Stimulated activated CD8-positive, alpha-beta memory T cell treated with anti-CD3 and anti-CD28 coated beads, Interleukin-4, amount 100 ng/mL, for 1 hour (primary cell): ENCODE measurements around the gene SPPL3.
"Not testable (repeated sequence)": the region's sequence is repeated elsewhere in the genome, so short reads cannot be mapped to it uniquely, and the experiment has no call there.

Experiments used
- DNase-seq, 2 donors: peaks; one replicate each; pipeline ENCODE4 v3.0.0-alpha.2; 2020; ENCODE audit warnings: low read depth in 2 of 2, low spot score in 1 of 2

SPPL3 gene

DNA sequence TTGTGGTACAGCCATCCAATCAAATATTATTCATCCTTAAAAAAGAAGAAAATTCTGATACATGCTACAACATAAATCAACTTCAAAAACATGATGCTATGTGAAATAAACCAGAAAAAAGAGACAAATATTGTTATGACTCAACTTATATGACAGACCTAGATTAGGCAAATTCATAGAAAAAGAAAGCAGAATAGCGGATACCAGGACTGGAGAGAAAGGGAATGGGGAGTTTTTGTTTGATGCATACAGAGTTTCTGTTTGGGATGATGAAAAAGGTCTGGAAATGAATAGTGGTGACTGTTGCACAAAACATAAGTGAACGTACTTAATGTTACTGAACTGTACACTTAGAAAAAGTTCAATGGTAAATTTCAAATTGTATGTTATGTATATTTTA, 82.3 kb downstream of the SPPL3 start:
- DNase-seq: no peak

DNA sequence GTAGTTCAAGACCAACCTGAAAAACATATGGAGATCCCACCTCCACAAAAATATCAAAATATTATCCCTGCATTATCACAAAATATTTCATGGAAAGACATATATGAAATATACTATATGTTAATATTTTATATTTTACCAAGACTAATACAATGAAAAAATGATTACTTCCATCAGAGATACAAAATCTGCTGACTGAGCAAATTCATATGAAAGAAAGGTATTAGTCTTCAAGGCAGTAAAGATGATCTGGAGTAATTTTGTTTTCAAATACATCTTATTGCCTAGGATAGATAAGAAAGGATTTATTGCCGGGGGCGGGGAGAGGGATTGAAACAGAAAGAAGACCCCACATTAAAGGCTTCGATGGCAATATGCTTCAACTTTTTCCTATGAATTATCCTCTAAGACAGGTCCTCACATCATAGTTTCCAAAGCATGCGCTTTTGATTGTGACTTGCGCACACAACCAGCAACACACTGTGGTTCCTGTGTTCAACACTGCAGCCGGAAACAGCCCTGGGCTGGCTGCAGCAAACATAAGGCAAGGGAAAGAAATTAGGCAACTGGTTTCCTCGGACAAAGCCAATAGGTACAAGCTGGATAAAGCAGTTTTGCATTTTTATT, 83.2 kb downstream of the SPPL3 start:
- no peak for DNase-seq

DNA sequence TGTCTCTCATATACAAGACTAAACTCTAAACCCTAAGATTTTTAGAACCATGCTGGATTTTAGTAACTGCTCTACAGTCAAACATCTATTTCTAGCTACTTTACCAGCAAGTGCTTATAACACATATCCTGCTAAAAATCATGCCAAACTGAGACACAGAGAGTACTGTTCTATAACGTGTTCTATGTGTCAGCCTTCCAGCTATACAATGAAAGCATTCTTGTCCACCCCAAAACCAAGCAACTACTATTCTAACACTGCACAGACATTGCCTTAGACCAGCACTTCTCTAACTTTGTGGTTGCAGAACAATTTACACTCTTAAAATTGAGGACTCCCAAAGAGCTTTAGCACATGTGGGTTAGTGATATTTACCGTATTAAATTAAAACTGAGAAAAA, 85.7 kb downstream of the SPPL3 start:
- DNase-seq: no peak

DNA sequence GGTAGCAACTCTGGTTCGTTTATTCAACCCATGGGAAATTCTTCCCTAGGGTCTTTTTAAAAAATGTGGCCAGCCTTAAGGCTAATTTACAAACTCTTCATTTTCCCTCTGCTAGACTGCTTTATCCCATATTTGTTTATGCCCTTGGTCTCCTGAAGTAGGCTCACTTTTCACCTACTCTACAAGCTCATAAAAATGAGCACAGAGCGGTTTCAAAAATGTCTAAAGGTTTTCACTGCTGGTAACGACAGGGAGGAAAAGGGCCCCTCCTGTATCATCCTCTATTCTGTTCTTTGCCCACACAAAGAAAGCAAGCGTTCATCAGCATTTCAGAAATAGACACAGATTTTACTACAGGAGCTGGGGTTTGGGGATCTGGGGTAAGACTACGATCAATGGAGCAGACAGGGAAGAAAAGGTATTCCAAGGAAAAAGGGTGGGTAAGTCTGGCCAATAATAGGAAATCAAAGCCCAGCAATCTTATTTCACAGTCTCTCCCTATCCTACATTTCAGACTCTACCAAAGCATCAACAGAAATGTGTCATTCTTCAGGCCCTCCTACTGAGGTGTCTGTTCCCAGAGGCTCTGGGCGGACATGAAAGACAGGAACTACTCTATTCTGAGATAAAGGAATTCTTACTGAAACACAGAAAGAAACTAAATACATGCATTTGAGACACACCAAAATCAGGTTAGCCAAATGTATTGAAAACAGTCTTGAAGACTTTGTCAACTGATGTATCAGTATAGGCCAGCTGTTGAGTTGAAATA, 86.4 kb downstream of the SPPL3 start:
- no peak for DNase-seq

DNA sequence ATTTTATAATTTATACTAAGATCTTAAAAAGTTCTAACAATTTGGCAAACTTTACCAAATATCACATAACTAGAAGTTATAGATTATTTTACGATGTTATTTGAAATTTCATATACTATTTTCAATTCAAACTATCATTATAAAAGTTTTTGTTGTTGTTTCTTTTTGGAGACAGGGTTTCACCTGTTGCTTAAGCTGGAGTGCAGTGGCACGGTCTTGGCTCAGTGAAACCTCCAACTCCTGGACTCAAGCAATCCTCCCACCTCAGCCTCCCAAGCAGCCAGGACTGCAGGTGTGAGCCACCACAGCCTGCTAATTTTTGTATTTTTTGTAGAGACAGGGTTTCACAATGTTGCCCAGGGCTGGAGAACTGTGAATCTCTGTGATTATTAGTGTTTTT, 87.8 kb downstream of the SPPL3 start:
- no peak for DNase-seq

DNA sequence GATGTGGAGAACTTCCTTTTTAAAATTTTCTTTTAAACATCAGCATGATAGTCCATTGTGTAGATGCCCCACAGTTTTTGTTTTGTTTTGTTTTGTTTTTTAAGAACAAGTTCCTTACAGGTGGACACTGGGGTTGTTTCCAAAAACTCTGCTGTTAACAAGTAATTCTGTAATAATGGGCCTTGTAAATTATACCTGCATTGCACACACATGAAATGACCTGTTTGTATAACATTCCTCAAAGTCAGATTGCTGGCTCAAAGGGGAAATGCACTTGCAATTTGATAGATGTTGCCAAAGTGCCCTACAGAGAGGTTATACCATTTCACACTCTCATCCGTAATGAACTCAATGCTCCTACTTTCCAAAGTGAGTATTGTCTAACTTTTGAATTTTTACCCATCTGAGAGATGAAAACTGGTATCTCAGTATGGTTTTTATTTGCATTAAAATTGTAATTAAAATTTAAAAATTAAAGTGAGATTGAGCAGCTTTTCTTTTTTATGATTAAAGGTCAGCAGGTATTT, 89.2 kb downstream of the SPPL3 start:
- DNase-seq: no peak

DNA sequence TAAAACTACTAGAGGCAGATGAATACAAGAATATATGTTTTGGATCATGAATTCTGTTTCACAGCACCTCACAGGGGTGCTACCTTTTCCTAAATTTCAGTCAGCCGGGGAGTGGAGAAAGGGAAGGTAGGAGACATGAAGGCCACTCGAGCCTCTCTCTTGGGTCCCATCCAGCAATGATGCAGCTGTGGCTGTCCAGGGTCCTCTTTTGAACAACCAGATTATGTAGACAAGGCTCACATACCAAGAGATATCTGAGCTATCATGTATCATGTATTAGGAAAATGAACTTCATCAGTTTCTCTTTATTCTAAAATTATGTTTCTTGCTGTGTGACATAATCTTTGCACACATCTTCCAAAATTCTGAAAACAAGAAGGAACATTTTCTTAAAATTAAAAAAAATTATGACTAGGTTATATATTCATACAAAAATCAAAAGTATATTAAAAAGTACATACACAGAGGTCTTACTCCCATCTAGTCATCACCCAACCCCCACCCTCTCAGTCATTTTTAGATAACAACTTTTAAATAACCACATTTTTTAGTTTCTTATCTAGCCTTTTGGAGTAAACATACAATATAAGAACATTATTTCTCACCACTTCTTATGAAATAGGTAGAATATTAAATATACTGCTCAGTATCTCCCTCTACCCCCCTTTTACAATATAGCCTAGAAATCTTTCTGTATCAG, 89.8 kb downstream of the SPPL3 start:
- DNase-seq: no peak

DNA sequence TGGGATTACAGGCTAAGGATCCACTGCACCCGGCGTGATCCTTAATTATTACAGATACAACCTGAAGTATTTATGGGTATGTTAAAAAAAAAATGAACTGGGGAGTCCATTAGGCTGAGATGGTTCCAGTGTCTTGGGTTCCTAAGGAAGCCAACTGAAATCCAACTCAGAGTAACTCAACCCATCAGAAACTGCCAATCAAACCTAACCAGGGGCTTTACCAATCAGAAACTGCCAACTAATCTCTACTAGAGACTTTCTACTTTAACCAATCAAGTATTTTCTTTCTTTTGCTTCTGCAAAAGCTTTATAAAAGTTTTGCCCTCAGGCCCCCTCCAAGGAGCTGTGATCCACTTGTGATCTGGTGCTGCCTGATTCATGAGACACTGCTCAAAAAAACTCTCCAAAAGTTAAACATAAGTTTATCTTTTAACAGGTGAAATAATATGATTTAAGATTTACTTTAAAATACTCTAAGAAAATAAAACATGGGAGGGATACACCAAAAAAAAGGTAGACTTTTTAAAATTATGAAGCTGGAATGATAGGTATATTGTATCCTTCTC, 90.5 kb downstream of the SPPL3 start:
- DNase-seq: no peak

DNA sequence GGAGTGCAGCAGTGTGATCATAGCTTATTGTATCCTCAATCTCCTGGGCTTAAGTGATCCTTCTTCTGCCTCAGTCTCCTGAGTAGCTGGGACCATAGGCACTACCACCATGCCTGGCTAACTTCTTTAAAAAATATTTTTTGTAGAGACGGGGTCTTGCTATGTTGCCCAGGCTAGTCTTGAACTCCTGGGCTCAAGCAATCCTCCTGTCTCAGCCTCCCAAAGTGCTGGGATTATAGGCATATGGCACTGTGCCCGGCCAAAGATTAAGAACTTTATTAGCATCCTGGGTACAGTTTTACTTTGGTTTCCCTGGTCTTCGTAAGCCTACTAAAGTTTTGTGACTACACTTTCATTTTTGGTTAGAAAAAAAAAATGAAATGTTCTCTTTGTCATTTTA, 94.1 kb downstream of the SPPL3 start:
- DNase-seq: no peak

DNA sequence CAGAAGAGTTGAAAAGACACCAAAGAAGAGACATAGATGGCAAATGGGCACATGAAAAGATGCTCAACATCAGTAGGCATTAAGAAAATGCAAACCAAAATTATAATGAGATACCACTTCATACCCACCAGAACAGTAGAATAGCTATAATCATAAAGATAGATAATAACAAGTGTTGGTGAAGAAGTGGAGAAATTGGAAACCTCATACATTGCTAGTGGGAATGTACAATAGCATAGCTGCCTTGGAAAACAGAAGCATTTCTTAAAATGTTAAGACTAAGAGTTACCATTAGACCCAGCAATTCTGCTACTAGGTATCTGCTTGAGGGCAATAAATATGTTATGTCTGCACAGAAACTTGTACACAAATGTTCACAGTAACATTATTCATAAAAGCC, 99.7 kb downstream of the SPPL3 start:
- no peak for DNase-seq

DNA sequence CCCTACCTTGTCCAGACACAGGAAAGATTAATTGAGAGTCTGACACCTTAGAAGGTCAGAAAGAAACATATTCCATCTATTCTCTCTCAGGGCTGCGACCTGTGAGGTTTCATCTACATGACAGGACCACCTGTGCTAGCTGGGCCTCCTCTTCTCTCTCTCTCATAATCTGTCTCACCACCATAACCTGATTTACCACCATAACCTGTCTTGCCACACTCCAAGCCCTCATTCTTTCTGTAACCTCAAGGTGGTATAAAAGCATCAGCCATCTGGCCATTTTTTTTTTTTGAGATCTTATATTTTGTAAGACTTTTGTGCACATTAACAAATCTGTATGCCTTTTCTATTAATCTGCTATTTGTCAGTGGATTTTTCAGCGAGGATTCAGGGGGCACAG, 103.0 kb downstream of the SPPL3 start:
- DNase-seq: no peak

DNA sequence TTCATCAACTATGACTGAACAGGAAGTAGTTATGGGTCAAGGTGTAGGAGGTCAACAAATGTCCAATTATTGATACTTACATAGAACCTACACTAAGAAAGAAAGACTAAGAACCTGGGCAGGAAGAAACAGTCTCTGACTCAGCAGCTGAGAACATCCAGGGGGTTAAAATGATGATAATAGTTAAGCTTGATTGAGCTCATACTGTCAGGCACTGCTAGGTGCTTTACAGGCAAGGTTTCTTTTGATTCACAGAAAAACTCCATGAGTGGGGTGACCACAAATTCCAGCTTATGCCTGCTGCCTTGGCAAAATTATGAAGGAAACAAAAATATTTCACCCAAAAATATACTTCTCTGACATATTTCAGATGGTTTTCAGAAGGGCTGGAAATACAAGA, 103.5 kb downstream of the SPPL3 start:
- DNase-seq: no peak

DNA sequence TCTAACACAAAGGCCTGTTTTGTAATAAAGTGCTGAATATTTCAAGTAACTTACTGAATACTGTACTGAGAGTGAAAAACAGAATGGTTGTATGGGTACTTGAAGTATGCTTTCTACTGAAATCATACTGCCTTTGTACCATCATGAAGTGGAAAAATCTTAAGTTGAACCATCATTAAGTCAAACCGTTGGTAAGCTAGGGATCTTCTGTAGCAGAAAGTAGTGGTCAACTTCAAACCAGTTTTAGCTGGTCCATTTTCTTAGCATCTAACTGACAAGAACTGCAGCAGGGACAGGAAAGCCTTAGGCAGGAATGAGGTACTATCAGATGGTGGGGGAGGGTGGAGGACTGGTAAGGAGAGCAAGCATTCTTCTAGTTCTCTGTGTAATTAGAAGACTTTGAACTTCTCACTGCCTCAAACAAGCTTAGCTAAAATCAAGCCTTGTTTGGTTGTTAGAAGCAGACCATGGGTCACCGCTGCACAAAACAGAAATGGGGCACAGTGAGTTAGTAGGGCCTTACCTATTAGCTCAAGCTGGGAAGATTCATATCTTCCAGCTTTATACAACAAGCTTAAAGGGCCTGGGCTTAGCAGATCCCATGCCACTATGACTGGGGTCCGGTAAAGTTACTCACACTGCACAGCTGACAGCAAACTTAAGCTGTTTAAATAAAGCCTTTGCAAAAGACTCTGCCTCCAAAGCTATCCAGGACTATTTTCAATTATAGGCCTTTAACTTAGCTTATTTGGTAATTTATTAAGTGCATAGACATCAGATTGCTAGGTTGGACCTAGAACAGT, 104.7 kb downstream of the SPPL3 start:
- DNase-seq: no peak

DNA sequence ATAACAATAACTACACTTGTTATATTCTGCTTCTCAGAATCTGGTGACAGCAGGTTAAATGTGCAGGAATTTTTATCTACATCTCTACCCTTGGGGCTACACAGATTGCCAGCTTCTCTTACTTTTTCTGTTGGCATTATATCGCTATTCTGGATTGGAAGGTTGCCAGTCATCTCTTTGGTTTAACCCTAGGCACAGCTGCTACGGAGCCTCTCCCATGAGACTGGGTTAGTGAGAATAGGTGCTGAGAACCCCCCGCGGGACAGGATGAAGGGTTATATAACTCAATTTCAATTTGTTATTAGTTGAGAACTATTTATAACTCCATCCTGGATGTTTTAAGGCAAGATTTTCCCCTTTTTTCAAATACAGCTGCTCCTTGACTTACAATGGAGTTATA, 105.5 kb downstream of the SPPL3 start:
- no peak for DNase-seq

DNA sequence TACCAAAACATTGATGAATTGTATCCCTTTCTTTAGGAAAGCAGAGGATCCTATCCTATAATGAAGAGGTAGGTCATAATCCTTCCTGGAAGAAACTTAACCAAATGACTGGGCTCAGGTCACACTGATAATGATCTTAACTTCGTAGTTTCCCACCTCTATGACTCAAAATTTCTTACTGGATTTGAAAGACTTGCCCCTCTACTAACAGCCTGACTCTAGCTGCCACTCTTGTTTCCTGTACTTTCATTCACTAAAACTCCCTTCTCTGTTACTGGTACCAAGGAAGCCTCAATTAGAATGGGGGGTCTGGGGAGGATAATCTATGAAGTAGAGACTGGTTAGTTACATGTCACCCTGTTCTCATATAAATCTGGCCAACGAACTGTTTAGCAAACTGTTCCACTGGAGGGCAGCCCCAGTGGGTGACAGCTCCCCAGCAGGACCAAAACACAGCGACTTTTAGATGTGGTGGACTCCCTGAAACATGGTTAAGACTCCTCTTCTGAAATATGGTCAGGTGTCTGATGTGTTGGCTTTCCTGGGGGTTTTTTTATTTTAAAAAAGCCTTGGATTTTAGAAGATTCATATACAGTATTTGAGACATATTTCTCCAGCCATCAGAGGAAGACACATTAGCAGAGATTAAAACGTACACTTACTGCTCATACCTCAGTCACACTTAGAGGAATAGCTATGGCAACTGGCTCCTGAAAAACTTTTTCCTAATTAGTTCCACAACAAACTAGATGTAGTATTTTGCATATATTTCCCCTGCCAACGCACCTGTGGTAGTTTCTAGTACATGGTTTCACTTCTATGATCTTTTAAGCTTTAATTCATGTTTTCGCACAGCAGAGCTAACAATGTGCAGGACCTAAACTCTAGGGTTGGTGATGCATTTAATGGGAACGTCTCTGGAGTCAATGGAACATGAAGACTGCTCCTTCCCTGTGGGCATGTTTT, 106.2 kb downstream of the SPPL3 start:
- DNase-seq: no peak

DNA sequence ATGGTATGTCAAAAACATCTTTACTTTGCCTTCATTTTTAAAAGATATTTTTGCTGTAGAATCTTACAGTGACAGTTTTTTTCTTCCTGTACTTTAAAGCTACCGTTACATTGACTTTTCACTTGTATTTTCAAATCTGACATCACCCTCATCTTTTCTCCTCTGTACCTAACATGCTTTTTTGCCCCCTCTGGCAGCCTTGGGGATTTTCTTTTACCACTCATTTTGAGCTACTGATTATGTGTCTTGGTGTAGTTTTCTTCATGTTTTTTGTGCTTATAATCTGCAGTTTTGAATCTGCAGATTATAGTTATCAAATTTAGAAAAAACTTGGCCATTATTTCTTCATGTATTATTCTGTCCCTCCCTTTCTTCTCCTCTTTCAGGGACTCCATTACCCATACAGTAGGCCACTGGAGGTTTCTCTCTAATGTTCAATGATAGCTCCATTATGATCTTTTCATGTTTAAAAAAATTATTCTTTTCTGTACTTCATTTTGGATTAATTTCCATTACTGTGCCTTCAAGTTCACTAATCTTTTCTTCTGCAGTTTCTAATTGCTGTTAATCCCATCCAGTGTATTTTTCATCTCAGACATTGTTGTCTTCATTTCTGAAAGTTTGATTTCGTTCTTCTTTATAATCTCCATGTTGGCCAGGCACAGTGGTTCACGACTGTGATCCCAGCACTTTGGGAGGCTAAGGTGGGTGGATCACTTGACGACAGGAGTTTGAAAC, 108.5 kb downstream of the SPPL3 start:
- DNase-seq: no peak

DNA sequence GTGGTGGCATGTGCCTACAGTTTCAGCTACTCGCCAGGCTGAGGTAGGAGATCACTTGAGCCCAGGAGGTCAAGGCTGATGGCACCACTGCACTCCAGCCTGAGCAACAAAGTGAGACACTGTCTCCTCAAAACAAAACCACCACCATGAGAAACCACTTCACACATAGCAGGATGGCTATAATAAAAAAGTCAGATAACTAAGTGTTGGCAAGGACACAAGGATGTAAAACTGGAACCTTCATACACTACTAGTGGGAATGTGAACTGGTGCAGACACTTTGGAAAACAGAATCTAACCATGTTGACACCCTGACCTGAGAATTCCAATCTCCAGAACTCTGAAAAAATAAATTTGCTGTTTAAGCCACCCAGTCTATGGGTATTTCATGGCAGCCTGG, 110.8 kb downstream of the SPPL3 start:
- no peak for DNase-seq

DNA sequence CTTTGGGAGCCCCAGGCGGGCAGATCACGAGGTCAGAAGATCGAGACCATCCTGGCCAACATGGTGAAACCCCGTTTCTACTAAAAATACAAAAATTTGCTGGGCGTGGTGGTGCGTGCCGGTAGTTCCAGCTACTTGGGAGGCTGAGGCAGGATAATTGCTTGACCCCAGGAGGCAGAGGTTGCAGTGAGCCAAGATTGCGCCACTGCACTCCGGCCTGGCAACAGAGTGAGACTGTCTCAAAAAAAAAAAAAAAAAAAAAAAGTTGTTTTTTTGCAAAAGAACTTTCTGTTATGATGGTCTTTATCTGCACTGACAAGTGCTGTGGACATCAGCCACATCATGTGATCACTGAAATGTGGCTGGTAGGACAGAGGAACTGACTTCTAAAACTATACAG, 111.7 kb downstream of the SPPL3 start:
- DNase-seq: not testable (repeated sequence)

DNA sequence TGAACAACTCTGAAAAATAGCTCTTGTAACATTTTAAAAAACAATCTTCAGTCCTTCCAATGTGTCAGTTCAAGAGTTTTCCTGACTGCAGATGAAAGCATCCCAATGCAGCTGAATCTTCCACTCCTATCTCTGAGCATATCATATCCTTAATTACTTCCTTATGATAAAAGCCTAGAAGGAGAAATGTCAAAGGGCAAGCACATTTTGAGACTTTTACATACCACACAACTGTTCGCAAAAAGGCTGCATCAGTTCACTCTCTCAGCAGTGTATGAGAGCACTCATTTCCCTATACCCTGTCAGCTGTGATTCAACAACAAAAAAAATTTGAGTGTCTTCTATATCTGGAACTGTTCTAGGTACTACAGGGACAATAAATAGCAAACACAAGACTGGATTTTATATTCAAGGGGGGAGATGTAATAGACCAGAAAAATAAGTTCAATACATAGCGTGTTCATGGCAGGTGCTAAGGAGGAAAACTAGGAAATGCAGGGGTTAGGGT, 112.4 kb downstream of the SPPL3 start:
- no peak for DNase-seq
